Stimulated activated CD8-positive, alpha-beta memory T cell treated with anti-CD3 and anti-CD28 coated beads, Interleukin-12 subunit alpha, Interleukin-12 subunit beta, amount 100 ng/mL, for 24 hours (primary cell): ENCODE results near the gene ULBP1.
"Not testable (repeated sequence)": the region's sequence is repeated elsewhere in the genome, so short reads cannot be mapped to it uniquely, and the experiment has no call there.

ENCODE experiments used
- DNase-seq: peaks from one replicate; pipeline ENCODE4 v3.0.0-alpha.2; 2020; ENCODE audit errors: extremely low read depth

The ULBP1 gene, protein sequence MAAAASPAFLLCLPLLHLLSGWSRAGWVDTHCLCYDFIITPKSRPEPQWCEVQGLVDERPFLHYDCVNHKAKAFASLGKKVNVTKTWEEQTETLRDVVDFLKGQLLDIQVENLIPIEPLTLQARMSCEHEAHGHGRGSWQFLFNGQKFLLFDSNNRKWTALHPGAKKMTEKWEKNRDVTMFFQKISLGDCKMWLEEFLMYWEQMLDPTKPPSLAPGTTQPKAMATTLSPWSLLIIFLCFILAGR

DNA sequence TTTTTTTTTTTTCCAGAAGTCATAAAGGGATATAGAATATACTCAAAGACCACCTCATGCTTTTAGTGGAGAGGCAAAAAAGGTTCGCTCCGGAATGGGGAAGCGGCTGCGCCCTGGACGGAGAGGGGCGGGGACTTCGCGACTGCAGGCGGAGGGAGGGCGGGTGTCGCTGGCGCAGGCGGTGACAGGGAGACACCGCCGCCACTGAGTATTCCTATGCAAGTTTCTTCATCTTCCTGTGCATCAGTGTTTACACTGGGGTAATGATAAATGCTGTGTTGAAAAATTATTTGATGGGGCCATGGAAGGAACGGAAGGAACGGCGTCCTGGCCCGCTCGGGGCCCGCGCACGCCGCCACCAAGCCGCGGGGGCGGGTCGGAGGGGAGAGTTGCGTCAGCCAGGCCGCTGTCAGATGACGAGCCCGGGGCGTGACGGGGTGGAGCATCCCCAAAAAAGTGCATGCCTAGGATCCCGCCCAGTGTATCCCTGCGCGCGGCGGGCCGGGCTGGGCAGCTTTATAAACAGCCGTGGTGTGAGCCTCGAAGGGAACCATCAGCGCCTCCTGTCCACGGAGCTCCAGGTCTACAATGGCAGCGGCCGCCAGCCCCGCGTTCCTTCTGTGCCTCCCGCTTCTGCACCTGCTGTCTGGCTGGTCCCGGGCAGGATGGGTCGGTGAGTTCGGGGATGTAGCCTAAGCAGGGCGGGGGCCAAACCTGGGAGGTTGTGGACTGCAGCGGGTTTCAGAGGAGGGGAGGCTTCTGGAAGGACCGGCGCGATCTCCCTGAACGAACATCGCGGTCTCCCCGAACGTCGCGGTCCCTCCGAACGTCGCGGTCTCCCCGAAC, at the start of gene ULBP1:
Gene ULBP1, plus strand, starts transcription at position 482 of the 846 bp plus-strand sequence. Its CDS starts 107 bp downstream, at position 589.
- DNase-seq, result peak; percentile 54

DNA sequence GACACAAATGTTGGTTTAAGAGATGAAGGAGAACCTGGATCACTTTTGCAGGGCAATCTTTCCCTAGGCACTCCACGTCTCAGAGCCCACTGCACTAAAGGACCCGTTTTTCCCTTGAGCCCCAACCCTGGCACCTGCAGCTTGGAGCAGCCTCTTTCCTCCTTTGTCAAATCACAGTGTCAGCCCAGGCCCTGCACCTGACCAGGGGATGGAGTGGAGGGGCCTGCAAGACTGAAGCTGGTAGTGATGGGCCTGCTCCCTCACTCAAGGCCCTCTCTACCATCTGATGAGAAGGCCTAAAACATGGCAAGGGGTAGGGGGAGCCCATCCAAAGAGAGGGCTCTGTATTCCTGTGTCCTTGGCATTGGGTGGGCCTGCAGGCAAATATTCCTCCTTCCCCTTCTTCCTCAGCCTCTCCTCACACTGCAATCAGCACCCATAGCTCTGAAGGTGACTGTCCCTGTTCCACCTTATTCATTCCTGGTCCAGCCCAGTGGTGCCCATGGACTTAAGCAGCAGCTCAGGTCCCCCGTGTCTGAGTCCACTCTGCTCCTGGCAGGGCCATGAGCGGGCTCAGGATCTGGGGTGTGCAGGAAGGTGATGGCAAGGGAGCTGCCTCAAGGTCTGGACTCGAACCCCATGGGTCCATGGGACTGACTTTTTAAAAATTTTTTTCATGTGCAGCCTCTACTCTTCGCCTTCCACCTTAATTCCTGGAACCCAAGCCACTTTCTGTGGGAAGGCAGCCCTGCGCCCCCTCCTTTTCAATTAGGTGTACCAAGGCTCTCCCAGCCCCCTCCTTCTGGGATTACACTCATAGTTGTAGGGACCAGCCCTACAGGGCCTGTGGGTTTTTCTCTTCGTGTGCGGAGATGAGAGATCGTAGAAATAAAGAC, 47.5 kb upstream of the ULBP1 start:
- no peak for DNase-seq

DNA sequence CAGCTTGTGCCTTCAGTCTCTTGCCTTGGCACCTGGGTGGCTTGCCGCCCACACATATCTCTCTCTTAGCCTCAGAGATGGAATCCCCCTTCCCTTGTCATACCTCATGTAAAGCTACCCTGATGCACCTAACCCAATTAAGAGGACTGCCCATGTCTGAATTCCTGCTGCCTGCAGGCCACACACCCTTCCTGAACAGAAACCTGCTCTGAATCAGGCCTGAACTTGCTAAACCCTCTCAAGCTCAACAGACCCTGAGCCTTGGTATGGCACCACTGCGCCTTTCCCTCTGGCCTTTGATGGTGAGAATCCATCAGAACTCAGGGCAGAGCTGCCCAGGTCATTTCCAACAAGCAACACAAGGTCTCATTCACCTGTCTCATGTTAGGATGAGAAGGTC, 46.1 kb upstream of the ULBP1 start:
- DNase-seq, result no peak

DNA sequence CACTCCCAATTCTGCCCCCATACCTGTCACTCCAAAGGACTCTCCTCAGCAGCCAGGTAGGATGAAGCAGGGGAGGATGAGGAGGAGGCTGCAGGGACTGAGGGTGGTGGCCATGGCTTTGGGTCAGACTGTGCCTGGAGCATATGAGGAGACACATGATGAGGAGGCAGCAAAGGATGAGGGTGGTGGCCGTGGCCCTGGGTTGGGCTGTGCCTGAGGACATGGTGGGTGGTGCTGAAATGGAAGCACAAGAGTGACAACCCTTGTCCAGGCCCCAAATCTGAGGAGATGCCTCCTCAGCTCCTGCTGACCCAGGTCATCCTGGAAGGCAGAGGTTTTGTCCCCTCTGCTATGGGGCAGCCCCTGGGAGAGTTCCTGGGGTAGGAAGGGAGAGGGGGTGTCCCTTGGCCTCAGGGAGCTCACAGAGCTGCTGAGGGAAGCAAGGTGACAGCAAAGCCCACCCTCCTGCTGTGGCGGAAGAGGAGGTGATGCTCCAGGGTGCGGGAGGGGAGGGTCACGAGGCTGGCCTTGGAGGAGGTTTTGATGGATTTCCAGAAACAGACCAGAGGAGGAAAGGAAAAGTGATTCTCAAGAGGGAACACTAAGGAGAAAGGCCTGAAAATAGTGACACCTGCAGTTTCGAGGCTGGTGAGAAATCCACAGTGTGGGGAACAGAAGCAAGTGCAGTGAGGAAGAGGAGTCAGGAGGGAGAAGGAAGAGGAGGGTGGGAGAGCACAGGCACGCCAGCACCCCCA, 45.4 kb upstream of the ULBP1 start:
- no peak for DNase-seq

DNA sequence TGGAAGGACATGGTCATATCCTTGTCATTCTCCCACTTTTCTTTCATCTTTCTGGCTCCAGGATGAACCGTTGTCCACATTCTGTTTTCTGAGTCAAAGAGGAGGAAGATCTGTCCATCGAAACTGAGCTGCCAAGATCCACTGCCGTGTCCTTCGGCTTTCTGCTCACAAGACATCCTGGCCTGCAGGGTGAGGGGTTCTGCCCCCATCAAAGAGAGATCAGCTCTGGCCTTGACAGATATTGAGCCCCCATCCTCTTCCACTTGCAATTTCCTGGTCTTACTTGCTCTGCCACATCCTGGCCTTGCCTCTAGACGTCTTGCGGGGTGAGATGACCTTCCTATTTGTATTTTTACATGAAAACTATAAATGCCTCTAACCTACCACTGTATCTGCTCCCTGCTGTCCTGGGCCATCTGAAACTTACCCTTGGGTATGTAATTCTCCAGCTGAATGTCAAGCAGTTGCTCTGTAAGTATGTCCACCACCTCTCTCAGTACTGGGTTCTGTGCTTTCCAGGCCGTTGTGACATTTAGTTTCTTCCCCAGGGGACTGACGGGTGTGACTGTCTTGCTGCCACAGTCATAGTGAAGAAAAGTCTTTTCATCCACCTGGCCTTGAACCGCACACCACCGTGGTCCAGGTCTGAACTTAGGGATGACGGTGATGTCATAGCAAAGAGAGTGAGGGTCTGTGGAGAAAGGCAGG, 44.5 kb upstream of the ULBP1 start:
- DNase-seq, result not testable (repeated sequence)

DNA sequence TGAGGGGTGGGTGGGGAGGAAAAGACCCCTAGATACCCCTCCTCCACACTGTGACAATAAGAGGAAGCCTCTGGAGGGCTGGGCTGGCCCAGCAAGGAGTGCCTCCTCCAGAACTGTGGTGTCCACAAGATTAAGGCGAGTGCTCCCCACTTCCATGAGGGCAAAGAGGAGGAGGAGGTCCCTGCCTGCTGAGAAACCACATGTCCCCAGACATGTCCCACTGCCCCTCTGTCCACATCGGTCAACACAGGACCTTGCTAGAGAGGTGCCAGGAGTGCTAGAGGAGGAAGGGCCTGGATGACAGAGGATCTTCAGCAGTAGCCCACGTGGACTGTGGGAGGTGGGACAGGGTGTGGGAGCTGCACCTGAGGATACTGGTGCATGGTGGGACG, 43.9 kb upstream of the ULBP1 start:
- no peak for DNase-seq

DNA sequence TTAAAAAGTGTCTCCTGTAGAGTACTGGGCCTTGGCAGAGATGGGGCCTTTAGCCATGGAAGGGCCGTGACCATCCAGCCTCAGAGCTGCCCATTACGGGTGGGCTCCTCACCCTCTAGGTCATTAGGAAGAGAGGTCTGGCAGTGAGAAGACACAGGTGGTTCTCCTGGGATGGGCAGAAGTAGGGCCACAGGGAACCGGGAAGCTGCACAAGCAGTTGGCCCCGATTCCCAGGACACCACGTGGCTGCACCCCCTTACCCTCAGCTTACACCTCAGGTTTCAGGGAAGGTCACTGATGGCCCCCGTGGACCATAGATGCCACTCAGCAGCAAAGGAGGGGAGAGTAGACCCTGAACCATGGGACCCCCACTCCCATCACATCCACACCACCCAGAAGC, 42.4 kb upstream of the ULBP1 start:
- DNase-seq, result no peak

DNA sequence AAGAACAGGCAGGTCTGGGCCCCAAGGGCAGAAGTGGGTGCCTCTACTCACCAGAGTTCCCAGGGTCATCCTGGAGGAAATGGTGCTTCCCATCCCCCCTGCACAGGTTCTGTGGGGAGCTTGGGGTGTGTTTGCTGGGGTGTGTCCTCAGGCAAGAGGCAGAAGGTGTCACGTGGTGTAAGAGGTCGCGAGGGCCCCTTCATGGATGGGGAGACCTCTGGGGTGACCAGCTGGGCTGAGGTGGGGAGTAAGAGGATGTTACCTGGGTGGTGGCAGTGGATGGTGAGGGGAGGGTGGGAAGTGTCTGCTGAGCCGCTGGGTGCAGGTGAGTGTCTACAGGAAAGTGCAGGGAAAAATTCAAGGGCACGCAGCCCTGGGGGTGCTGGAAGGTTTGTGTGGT, 41.7 kb upstream of the ULBP1 start:
- DNase-seq, result not testable (repeated sequence)

DNA sequence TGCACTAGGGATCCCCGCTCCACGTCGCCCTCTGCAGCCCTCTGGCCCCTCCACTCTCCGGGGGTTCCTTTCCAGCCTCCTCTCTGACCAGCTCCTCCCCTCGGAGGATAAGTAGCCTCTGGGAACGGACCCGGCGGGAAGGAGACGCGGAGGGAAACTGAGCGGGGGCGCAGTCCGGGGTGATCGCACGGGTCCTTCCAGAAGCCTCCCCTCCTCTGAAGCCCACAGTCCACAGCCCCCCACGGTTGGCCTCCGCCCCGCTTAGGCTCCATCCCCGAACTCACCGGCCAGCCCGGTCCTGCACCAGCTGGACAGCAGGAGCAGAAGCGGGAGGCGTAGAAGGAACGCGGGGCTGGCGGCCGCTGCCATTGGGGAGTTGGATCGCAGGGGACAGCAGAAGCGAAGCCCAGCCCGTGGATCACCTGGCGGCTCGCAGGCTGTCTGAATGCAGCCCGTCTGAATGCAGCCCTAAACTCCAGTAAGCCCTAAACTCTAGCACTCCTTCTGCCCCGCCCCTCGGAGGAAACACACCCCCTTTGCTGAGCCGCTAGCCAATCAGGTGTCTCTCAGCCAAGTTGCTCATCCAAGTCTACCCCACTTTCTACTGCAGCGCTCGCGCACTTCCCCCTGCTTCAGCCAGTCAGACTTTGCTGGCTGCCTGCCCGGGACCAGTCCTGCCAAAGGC, 41.0 kb upstream of the ULBP1 start, which contains the start of gene RAET1G:
Gene RAET1G, minus strand, starts transcription at position 480 of the 685 bp plus-strand sequence. Its CDS starts 111 bp downstream, at position 369.
- peak; percentile 60 for DNase-seq

DNA sequence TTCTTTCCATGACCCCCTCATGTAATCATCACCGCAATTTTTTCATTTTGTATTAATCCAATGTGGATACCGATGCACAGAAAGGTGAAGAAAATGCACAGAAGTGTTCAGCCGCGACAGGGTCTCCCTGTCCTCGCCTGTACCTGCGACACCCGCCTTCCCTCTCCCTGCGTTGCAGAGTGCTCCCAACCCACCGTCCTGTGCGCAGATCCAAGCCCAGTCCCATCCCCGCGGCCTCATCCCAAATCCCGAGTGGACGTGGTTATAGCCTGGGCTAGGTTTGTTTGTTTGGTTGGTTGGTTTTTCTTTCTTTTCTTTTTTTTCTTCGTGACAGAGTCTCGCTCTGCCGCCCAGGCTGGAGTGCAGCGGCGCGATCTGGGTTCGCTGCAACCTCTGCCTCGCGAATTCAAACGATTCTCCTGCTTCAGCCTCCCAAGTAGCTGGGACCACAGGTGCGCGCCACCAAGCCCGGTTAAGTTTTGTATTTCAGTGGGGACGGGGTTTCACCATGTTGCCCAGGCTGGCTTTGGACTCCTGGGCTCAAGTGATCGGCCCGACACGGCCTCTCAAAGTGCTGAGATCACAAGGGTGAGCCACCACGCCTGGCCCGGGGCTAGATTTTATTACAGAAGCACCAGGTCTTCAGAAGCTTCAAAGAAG, 40.3 kb upstream of the ULBP1 start:
- DNase-seq, result no peak

DNA sequence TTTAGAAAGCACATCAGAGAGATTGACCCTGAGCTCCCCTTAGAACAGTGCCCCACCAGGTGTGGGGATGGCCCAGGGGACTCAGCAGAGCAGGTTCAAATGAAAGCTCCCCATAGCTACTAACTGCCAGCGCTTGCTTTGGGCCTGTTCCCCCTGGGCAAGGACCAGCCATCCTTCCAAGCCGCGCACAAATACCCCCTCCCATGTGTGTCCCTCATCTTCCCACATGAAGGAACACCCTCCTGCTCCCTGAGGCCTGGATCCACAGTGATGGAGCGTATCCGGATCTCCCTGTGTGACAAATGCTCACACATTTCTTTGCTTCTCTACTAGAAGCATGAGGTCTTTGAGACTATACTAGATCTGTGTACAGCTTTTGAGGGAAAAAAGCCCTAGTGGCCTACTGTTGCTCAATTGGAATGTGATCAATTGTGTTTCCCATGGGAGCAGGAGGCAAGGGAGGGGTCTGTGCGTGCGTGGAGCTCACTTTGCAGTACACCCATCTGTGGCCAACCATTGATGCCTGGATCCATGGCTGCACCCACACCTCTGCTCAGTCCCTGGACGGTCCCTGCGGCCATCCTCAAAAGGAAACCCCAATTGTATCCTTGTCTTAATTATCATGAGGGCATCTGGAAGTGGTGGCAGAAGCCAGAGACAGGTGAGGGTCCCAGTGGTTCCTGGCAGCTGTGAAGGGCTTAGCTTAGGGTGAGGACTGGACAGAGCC, 39.4 kb upstream of the ULBP1 start:
- DNase-seq, result no peak

DNA sequence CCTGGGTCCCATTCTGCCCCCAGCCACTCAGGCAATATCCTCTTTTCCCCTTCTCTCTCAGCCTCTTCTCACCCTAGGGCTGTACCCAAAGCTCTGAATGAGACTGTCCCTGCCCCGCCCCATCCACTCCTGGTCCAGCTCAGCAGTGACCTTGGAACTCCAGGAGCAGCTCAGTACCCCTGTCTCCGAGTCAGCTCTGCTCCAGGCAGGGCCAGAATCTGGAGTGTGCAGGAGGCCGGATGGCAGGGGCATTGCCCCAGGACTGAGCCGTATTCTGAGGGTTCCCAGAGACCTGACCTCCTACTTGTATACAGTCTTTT, 38.9 kb upstream of the ULBP1 start:
- DNase-seq, result no peak

DNA sequence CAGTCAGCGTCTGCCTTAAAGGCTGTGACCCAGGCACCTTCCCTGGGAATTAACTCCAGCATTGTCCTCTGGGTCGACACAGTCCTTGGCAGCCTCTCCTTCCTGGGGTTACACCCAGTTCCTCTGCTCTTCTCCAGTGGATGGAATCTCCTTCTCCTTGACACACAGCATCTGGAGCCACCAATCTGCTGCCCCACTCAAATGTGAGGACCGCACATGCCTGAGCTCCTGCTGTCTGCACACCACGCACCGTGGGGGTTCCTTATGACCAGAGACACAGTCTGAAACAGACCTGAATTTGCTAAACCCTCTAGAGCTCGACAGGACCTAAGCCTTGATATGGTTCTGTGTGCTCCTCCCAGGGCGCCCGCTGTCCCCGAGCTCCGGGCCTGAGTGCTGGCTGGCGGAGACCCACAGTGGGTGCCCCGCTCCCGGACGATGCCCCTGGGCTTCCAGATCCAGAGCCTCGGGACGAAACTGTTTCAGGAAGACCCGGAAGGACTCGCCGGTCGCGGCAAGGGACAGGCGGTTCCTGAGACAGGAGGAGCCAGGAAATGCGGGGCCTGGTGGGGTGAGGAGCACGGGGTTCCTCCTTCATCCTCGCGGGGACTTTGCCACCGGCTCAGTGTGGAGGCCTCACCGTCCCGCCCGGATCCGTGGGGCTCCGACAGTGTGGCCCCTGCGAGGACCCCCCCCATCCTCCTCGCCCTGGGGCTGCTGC, 38.3 kb upstream of the ULBP1 start:
- no peak for DNase-seq

DNA sequence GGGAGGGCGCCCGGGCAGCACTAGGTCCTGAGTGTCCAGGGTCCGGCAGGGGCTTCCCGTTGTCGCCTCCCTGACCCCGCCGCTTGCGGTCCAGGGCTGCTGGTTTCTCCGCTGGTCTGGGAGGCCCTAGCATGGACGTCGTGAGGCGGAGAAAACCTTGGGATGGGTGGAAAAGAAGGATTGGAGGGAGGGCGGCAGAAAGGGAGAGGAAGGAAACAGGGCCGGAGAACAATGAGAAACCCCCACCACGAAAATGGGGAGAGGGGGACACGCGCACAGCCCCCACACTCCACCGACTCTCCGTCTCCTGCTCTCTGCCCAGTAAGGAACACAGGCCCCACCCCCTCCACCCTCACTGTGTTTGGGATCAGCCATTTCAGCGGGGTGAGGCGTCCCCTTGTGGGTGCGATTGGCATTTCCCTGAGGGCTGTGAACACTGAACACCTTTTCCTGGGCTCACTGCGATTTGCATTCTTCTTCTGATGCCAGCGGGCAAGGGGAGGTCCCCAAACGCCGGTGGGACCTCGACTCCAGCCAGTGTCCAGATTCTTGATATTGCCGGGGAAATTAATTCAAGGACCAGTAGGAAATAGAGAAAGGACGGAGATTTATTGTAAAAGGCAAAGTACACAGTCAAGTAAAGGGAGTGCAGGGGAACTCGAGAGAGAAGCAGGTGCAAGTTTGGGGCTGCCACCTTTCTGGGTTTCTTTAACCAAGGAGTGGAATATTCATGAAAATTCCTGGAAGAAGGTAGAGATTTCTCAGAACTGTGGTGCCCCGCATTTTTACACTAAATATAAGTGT, 37.6 kb upstream of the ULBP1 start:
- peak; percentile 53 for DNase-seq

DNA sequence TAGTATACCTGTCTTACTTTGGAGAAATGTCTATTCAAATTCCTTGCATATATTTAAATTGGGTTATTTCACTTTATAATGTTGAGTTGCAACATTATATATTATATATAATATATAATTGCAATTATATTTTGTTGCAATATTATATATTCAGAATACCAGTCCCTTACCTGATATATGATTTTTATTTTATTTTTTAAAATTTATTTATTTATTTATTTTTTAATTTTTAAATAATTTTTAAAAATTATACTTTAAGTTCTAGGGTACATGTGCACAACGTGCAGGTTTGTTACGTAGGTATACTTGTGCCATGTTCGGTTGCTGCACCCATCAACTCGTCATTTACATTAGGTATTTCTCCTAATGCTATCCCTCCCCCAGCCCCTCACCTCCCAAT, 36.7 kb upstream of the ULBP1 start:
- DNase-seq, result not testable (repeated sequence)

DNA sequence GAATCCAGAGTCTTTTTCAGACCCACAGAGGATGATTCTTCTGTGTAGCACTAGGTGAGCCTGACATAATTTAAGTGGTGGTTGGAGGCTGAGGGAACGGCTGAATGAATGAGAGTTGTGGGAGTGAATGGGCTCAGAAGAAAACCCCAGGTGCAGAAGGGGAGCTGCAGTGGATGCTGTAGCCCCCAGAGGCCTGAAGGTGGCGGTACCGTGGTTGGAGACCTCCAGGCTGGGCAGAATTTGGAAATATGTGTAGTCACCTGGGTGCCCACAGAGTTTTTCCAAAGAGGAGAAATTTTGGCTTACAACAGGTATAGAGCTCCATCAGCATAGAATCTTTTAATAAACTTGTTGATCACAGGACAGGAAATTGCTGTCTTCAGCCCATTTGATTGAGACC, 34.3 kb upstream of the ULBP1 start:
- no peak for DNase-seq

DNA sequence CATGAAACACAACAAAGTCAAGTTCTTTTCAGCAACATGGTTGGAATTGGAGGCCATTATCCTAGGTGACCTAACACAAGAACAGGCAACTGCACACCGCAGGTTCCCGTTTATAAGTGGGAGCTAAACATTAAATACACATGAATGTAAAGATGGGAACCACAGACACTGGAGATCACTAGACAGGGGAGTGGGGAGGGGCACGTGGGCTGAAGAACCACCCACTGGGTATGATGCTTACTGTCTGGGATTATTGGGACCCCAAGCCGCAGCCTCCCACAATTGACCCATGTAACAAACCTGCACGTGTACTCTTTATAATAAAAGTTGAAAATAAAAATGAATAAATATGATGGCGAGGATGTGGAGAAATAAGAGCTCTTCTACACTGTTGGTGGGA, 32.2 kb upstream of the ULBP1 start:
- no peak for DNase-seq

DNA sequence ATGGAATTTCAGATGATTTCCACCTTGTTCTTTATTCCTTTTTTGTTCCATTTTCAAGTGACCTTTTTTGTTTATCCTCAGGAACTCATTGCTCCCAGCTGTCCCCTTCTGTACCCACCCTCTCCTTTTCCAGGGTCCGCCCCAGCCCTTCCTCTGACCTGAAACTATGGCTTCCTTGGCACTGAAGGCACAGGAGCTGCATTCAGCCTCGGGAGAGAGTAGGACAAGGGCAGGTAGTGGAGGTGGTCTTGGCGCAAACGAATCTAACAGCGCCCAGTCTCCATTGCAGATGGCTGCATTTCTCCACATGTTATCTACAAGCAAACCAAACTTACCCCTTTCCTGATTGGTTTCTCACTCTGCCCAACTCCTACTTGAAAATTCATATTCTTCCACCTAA, 30.7 kb upstream of the ULBP1 start:
- DNase-seq, result no peak
